ENCODE data around the gene TPH2. TPM values are rescaled to one million over a fixed set of nuclear protein-coding genes. Genes with fewer than 3 reads are reported as not detected.

The TPH2 gene
- total and polyA plus RNA-seq, 2 experiments from 2014 or later, result not detected

GRCh38 chr12:72071030-72071429, 132.4 kb downstream of the TPH2 start:
- Histone ChIP-seq H3K27me3 (no peaks in the 10 kb centered on the region), H3K4me2 (no peak overlapping the region), H3K36me3 (replicated peaks; ENCODE audit: insufficient read depth, low read depth) (no peaks in the 10 kb centered on the region), H4K20me1 (ENCODE audit: insufficient read depth, poor library complexity, severe bottlenecking) (no peaks in the 10 kb centered on the region), H3K9me3 (ENCODE audit: low read depth) (no peaks in the 10 kb centered on the region), H3K27ac (no peak overlapping the region), H3K4me1 (ENCODE audit: insufficient read depth) (no peaks in the 10 kb centered on the region), H2AFZ (no peak overlapping the region), H3K9me2 (replicated peaks; ENCODE audit: insufficient read depth) (no peaks in the 10 kb centered on the region), H3K79me2 (no peaks in the 10 kb centered on the region), H3K4me3 (no peak overlapping the region)
- no peak for DNase-seq (ENCODE audit: low spot score)
- 87% methylated on average over 2 of the region's 2 CpGs for WGBS (ENCODE audit: low lambda C conversion rate, missing lambda C conversion rate)
- TF ChIP-seq CTCF (IDR thresholded peaks at IDR 0.05; ENCODE audit: poor library complexity) (no peak), EZH2 (IDR thresholded peaks at IDR 0.05; ENCODE audit: borderline replicate concordance) (no peak), EZH2phosphoT487 (IDR thresholded peaks at IDR 0.05; ENCODE audit: low read depth, severe bottlenecking, unreplicated experiment) (no peak)

- 57% methylated on average over 1 of the region's 1 CpG for WGBS (ENCODE audit: low lambda C conversion rate, missing lambda C conversion rate)
- no peaks in the 10 kb centered on the region for H3K27me3 ChIP-seq
- no peak overlapping the region for H3K4me3 ChIP-seq
- H2AFZ ChIP-seq, result no peak overlapping the region
- no peaks in the 10 kb centered on the region for H3K9me2 ChIP-seq (replicated peaks; ENCODE audit: insufficient read depth)
- peak overlapping the region; percentile 6 for H3K27ac ChIP-seq
- no peak for TF ChIP-seq EZH2phosphoT487 (IDR thresholded peaks at IDR 0.05; ENCODE audit: low read depth, severe bottlenecking, unreplicated experiment)
- no peak for TF ChIP-seq CTCF (IDR thresholded peaks at IDR 0.05; ENCODE audit: poor library complexity)
- TF ChIP-seq EZH2 (IDR thresholded peaks at IDR 0.05; ENCODE audit: borderline replicate concordance), result no peak
- peak; percentile 33 for DNase-seq (ENCODE audit: low spot score)
- no peaks in the 10 kb centered on the region for H3K79me2 ChIP-seq
- H3K4me1 ChIP-seq (ENCODE audit: insufficient read depth), result no peaks in the 10 kb centered on the region
- no peaks in the 10 kb centered on the region for H3K36me3 ChIP-seq (replicated peaks; ENCODE audit: insufficient read depth, low read depth)
- H3K9me3 ChIP-seq (ENCODE audit: low read depth), result no peaks in the 10 kb centered on the region
- no peak overlapping the region for H3K4me2 ChIP-seq
- no peaks in the 10 kb centered on the region for H4K20me1 ChIP-seq (ENCODE audit: insufficient read depth, poor library complexity, severe bottlenecking)
These were observed 134.1 kb downstream of the TPH2 start for GRCh38 chr12:72072592-72073212.

GRCh38 chr12:72074065-72074464, 135.4 kb downstream of the TPH2 start:
- Histone ChIP-seq H3K9me2 (replicated peaks; ENCODE audit: insufficient read depth) (no peaks in the 10 kb centered on the region), H3K4me2 (no peak overlapping the region), H3K36me3 (replicated peaks; ENCODE audit: insufficient read depth, low read depth) (no peaks in the 10 kb centered on the region), H3K27me3 (no peaks in the 10 kb centered on the region), H3K4me1 (ENCODE audit: insufficient read depth) (no peaks in the 10 kb centered on the region), H3K9me3 (ENCODE audit: low read depth) (no peaks in the 10 kb centered on the region), H3K4me3 (no peak overlapping the region), H4K20me1 (ENCODE audit: insufficient read depth, poor library complexity, severe bottlenecking) (no peaks in the 10 kb centered on the region), H2AFZ (no peak overlapping the region), H3K27ac (no peak overlapping the region), H3K79me2 (no peaks in the 10 kb centered on the region)
- TF ChIP-seq EZH2phosphoT487 (IDR thresholded peaks at IDR 0.05; ENCODE audit: low read depth, severe bottlenecking, unreplicated experiment) (no peak), CTCF (IDR thresholded peaks at IDR 0.05; ENCODE audit: poor library complexity) (no peak), EZH2 (IDR thresholded peaks at IDR 0.05; ENCODE audit: borderline replicate concordance) (no peak)
- 64% methylated on average over 1 of the region's 1 CpG for WGBS (ENCODE audit: low lambda C conversion rate, missing lambda C conversion rate)
- DNase-seq (ENCODE audit: low spot score), result no peak
